Activated naive CD8-positive, alpha-beta T cell treated with anti-CD3 and anti-CD28 coated beads for 36 hours (primary cell): Measurements from ENCODE around the gene SLC37A1. TPM values are rescaled to one million over a fixed set of nuclear protein-coding genes. Genes with fewer than 3 reads are reported as not detected.

ENCODE experiments used
- DNase-seq: peaks from one replicate; pipeline ENCODE4 v3.0.0; 2021
- H3K27ac Mint-ChIP-seq: one replicate; pipeline ENCODE4 v1.8.0; 2022; ENCODE audit warnings: mild to moderate bottlenecking, moderate library complexity, mixed read lengths
- H3K27me3 Mint-ChIP-seq: one replicate; pipeline ENCODE4 v1.8.0; 2022; ENCODE audit warnings: mild to moderate bottlenecking, mixed read lengths
- H3K36me3 Mint-ChIP-seq: one replicate; pipeline ENCODE4 v1.8.0; 2021; ENCODE audit warnings: mild to moderate bottlenecking, mixed read lengths
- H3K4me1 Mint-ChIP-seq: one replicate; pipeline ENCODE4 v1.8.0; 2021; ENCODE audit warnings: mixed read lengths
- H3K4me3 Mint-ChIP-seq: one replicate; pipeline ENCODE4 v1.8.0; 2022; ENCODE audit warnings: mild to moderate bottlenecking, moderate library complexity, mixed read lengths
- H3K9me3 Mint-ChIP-seq: one replicate; pipeline ENCODE4 v1.8.0; 2022; ENCODE audit warnings: mixed read lengths
- total RNA-seq, 2 experiments: library from RNA; stranded (reverse); gene quantifications; one replicate each; pipeline ENCODE4 v1.2.3, GENCODE V29; 2021

The SLC37A1 gene
- total RNA-seq, 2 experiments from 2014 or later = 15.7 to 17.5 TPM

DNA sequence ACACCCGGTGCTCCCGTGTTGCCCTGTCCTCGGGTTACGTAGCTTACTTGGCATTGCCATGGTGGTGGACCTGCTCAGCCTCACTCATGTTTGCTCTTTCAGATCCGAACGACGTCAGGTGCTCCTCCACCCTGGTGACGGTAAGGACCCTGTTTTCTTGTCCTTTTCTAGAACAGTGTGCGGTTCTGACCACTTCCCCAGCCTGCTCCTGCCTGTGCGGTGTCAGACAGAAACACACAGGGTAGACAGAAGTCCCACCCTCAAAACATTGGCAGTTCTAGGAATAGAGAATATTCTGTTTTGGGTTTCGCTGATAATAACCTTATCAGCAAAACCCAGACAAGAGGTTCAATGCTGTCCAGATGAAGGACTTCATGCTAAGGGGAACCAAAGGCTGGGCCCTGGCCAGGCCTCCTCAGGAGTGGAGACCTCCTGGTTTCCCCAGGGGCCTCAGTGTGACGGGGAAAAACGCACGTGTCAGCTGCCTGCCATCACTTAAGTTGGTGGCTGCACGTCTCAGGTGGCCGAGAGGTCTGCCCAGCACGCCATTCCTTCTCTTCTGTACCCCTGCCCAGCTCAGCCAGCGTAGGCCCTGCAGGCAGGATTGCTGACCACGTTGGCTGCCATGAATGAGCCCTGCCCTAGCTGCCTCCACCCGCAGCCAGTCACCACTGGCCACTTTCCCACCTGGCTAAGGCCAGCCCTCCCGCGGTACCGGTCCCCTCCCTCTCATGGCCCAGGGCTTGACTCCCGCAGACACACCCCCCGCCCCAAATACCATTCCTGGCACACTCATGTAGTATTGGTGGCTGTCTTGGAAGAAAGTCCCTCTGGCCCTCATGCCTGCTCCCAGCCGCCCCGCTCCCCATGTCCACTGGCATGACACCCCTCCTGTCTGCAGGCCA, 33.6 kb downstream of the SLC37A1 start:
- Mint-ChIP-seq H3K27me3 (no peaks in the 10 kb centered on the region), H3K36me3 (peaks cover 15% of the 10 kb centered on the region)
- no peak for DNase-seq

GRCh38 chr21:42547906-42548365, 34.3 kb downstream of the SLC37A1 start:
- Mint-ChIP-seq H3K4me1 (no peaks in the 10 kb centered on the region), H3K27ac (no peak overlapping the region), H3K4me3 (no peak overlapping the region), H3K36me3 (peaks cover 15% of the 10 kb centered on the region), H3K27me3 (no peaks in the 10 kb centered on the region), H3K9me3 (no peaks in the 10 kb centered on the region)
- DNase-seq = no peak

More for the DNA sequence above, 33.6 kb downstream of the SLC37A1 start:
- no peaks in the 10 kb centered on the region for H3K9me3 Mint-ChIP-seq
- H3K27ac Mint-ChIP-seq = no peak overlapping the region
- H3K4me1 Mint-ChIP-seq = no peaks in the 10 kb centered on the region
- H3K4me3 Mint-ChIP-seq = no peak overlapping the region

DNA sequence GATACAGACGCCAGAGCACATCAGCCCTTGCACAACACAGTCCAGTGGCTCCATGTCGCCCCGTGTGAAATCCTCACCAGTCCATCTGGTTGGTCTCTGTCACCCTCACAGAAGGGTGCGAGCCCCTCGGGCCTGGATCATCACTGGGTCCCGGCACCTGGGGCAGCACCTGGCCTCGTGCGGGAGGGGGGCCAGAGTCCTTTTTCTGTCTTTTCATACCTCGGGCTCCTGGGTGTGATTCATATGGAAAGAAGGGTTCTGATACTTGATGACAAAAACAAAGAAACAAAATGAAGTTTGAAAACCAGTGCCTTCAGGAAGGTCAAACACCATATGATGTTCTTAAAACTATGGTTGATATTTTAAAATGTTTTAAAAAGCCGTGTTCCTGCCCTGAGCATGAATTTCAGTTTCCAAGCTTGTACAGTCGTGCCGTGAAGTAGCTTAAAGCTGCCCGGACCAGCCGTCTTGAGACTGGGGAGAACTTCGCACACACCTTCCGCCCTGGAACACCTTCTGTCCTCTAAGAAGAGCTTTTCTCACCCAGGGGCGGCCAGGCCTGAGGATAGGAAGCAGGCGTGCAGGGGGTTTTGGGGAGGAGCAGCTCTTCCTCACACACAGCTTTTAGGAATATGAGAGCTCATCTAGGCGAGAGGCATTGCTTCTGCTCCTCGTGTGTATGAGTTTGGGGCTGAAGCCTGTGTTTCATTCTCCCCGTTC, 35.2 kb downstream of the SLC37A1 start:
- Mint-ChIP-seq H3K27me3 (no peaks in the 10 kb centered on the region), H3K4me1 (no peaks in the 10 kb centered on the region), H3K36me3 (peaks cover 12% of the 10 kb centered on the region), H3K4me3 (no peak overlapping the region), H3K9me3 (no peaks in the 10 kb centered on the region), H3K27ac (no peak overlapping the region)
- no peak for DNase-seq

DNA sequence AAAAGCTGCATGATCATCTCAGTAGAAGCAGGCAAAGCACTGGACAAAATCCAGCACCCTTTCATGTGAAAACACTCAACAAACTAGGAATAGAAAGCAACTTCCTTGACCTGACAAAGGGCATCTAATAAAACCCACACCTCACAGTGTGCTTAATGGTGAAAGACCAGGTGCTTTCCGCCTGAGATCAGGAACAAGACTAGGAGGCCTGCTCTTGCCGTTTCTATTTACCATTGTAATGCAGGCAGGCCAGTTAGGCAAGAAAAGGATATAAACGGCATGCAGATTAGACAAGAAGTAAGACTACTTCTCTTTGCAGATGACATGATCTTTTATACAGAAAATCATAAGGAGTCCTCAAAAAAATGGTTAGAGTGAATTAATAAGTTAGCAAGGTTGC, 37.2 kb downstream of the SLC37A1 start:
- no peaks in the 10 kb centered on the region for H3K4me1 Mint-ChIP-seq
- no peaks in the 10 kb centered on the region for H3K9me3 Mint-ChIP-seq
- no peak for DNase-seq
- H3K27ac Mint-ChIP-seq = no peak overlapping the region
- no peak overlapping the region for H3K4me3 Mint-ChIP-seq
- H3K36me3 Mint-ChIP-seq = peaks cover 15% of the 10 kb centered on the region
- H3K27me3 Mint-ChIP-seq = no peaks in the 10 kb centered on the region

DNA sequence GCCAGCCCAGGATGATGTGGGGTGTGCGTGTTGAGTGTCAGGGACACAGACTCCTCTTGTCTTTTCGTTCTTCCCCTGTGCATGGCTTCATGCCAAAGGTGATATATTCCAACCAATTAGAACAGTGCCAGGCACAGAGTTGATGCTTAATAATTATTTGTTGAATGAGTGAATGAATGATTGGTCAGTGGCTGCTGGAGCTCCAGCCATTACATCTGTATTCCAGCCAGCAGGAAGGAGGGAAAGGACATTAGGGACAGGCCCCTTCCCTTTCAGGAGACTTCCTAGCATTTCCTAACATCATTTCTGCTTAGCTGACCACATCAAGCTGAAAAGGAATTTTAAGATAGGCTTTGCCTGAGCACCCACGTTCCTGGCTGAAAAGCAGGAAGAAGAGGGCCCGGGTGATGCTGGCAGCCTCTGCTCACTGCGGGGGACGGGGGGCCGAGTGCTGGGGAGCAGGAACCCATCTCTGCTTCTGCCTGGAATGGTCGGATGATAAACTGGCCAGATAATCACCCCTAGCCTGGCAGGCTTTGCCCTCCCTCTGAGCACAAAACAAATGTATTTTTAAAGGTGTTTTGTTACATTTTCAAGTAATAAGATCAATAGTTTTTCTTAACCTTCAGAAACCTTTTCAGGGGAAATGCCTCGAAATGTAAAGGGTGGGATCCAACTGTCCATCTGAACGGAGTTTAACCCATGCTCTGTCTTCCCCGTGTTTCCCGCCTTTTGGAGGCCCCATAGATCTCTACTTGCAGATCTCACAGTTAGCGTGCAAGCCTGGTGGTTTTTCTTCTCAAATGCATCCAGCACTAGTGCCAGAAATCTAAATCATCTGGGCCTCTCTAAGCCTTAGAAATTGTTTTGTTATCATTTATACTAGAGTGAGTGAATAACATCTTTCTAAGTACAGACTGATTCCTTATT, 39.0 kb downstream of the SLC37A1 start:
- no peaks in the 10 kb centered on the region for H3K27me3 Mint-ChIP-seq
- DNase-seq = no peak
- H3K9me3 Mint-ChIP-seq = no peaks in the 10 kb centered on the region
- no peak overlapping the region for H3K27ac Mint-ChIP-seq
- no peaks in the 10 kb centered on the region for H3K4me1 Mint-ChIP-seq
- H3K4me3 Mint-ChIP-seq = no peak overlapping the region
- H3K36me3 Mint-ChIP-seq = peaks cover 15% of the 10 kb centered on the region

GRCh38 chr21:42553435-42553834, 39.8 kb downstream of the SLC37A1 start:
- Mint-ChIP-seq H3K4me3 (no peak overlapping the region), H3K4me1 (no peaks in the 10 kb centered on the region), H3K27ac (no peak overlapping the region), H3K9me3 (no peaks in the 10 kb centered on the region), H3K27me3 (no peaks in the 10 kb centered on the region), H3K36me3 (peaks cover 10% of the 10 kb centered on the region)
- DNase-seq = no peak

DNA sequence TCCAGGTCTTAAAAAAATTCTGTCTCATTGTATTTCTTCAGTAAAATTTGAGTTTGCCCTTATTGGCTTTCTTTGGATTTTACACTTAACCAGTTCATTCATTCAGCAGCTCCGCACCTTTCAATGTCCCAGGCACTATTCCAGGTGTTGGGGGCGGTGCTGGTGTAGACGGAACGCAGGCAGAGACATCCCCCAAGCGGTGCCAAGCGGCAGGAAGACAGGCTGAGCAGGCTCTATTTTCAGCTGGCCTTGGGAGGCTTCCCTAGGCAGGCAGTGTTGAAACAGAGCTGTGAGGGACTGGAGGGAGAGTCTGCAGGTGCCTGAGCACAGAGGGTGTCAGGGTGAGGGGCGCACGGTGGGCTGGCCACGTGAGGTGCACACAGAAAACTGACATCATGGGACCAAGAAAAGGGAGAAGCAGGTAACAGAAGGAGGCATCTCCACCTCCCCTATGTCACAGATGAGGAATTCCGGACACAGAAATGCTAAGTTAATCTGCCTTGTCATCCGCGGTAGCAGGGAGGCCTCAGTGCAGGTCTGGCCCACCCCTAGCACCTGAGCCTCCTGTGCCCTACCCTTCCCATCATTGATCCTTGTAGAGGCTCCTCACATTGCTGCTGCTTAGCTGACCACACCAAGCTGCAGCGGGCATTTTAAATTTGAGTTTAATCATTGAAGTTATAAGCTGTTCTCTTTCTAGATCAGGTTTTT, 40.8 kb downstream of the SLC37A1 start:
- H3K27me3 Mint-ChIP-seq = no peaks in the 10 kb centered on the region
- no peaks in the 10 kb centered on the region for H3K9me3 Mint-ChIP-seq
- H3K4me1 Mint-ChIP-seq = no peaks in the 10 kb centered on the region
- H3K27ac Mint-ChIP-seq = no peak overlapping the region
- DNase-seq = no peak
- H3K36me3 Mint-ChIP-seq = peaks cover 7% of the 10 kb centered on the region
- H3K4me3 Mint-ChIP-seq = no peak overlapping the region

GRCh38 chr21:42555756-42556438, 42.2 kb downstream of the SLC37A1 start:
- no peak for DNase-seq
- no peaks in the 10 kb centered on the region for H3K9me3 Mint-ChIP-seq
- no peaks in the 10 kb centered on the region for H3K4me1 Mint-ChIP-seq
- H3K27me3 Mint-ChIP-seq = no peaks in the 10 kb centered on the region
- peaks cover 3% of the 10 kb centered on the region for H3K36me3 Mint-ChIP-seq
- H3K27ac Mint-ChIP-seq = no peak overlapping the region
- H3K4me3 Mint-ChIP-seq = no peak overlapping the region

- no peaks in the 10 kb centered on the region for H3K4me1 Mint-ChIP-seq
- no peak overlapping the region for H3K27ac Mint-ChIP-seq
- peaks cover 3% of the 10 kb centered on the region for H3K36me3 Mint-ChIP-seq
- no peaks in the 10 kb centered on the region for H3K27me3 Mint-ChIP-seq
- DNase-seq = no peak
- H3K4me3 Mint-ChIP-seq = no peak overlapping the region
- H3K9me3 Mint-ChIP-seq = no peaks in the 10 kb centered on the region
Measured at GRCh38 chr21:42556476-42556875, 42.8 kb downstream of the SLC37A1 start.

GRCh38 chr21:42556960-42557359, 43.3 kb downstream of the SLC37A1 start:
- no peak for DNase-seq
- Mint-ChIP-seq H3K27me3 (no peaks in the 10 kb centered on the region), H3K27ac (no peak overlapping the region), H3K9me3 (no peaks in the 10 kb centered on the region), H3K4me1 (no peaks in the 10 kb centered on the region), H3K36me3 (peaks cover 3% of the 10 kb centered on the region), H3K4me3 (no peak overlapping the region)

- H3K36me3 Mint-ChIP-seq = peaks cover 3% of the 10 kb centered on the region
- no peak overlapping the region for H3K27ac Mint-ChIP-seq
- DNase-seq = no peak
- H3K9me3 Mint-ChIP-seq = no peaks in the 10 kb centered on the region
- H3K4me1 Mint-ChIP-seq = no peaks in the 10 kb centered on the region
- H3K4me3 Mint-ChIP-seq = no peak overlapping the region
- no peaks in the 10 kb centered on the region for H3K27me3 Mint-ChIP-seq
Measured at GRCh38 chr21:42557420-42557819, 43.8 kb downstream of the SLC37A1 start.

DNA sequence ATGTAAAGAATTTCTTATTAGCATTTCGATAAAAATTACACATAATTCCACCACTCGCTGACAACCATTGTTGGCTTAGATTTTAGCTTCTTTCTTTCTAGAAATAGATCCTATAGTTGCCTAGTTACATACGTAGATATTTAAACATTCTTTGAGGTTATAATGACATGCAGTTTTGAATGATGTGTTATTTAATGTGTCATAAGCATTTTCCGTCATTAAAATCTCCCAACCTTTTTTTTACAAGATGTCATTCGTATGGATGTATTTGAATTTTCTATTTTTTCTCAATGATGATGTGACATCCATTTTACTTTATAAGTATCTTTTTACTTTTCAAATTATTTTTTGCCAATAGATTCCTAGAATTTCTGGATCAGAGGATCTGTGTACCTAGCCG, 44.7 kb downstream of the SLC37A1 start:
- Mint-ChIP-seq H3K36me3 (peaks cover 3% of the 10 kb centered on the region), H3K9me3 (no peaks in the 10 kb centered on the region), H3K4me3 (no peak overlapping the region), H3K27me3 (no peaks in the 10 kb centered on the region), H3K4me1 (no peaks in the 10 kb centered on the region), H3K27ac (no peak overlapping the region)
- no peak for DNase-seq

DNA sequence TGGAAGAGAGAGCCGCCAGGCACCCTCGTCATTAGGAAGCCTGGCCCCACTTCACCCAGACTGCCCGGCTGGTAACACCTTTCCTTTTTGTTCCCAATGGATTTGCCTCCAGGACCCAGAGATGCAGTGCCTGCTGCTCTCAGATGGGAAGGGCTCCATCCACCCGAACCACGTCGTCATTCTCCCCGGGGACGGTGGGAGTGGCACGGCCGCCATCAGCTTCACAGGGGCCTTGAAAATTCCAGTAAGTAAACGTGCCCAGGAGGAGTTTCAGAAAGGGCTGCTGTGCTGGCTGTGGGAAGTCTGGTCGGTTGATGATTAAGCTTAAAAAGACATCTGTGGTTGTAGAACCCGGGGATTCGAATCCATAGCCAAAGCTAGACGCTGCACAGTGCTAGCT, 45.2 kb downstream of the SLC37A1 start:
- no peak for DNase-seq
- Mint-ChIP-seq H3K9me3 (no peaks in the 10 kb centered on the region), H3K36me3 (peaks cover 3% of the 10 kb centered on the region), H3K4me3 (no peak overlapping the region), H3K4me1 (no peaks in the 10 kb centered on the region), H3K27me3 (no peaks in the 10 kb centered on the region), H3K27ac (no peak overlapping the region)

DNA sequence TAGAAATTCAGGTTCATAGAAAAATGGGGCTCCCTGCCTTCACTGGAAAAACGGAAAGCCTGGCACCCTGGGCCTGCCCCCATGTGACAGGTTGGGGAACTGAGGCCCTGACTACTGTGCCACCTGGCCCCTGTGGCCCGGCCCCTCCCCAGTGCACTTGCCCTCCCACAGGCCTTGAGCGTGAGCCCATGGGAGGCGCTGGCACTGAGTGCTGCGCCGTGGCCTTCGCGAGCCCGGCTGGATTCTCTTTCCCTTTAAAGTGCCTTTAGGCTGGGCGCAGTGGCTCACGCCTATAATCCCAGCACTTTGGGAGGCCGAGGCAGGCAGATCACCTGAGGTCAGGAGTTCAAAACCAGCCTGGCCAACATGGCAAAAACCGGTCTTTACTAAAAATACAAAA, 45.7 kb downstream of the SLC37A1 start:
- Mint-ChIP-seq H3K4me3 (no peak overlapping the region), H3K4me1 (no peaks in the 10 kb centered on the region), H3K9me3 (no peaks in the 10 kb centered on the region), H3K27me3 (no peaks in the 10 kb centered on the region), H3K36me3 (no peaks in the 10 kb centered on the region), H3K27ac (no peak overlapping the region)
- no peak for DNase-seq
